Middle frontal gyrus (tissue), 1 donor: ENCODE measurements around the gene BNC2.

Experiments
- DNase-seq: peaks from one replicate; pipeline ENCODE4 v3.0.0-alpha.2; 2015; ENCODE audit warnings: low spot score; ENCODE audit errors: extremely low spot score

The BNC2 gene

GRCh38 chr9:16371306-16371705 is 499.2 kb downstream of the BNC2 start:
- no peak for DNase-seq

DNA sequence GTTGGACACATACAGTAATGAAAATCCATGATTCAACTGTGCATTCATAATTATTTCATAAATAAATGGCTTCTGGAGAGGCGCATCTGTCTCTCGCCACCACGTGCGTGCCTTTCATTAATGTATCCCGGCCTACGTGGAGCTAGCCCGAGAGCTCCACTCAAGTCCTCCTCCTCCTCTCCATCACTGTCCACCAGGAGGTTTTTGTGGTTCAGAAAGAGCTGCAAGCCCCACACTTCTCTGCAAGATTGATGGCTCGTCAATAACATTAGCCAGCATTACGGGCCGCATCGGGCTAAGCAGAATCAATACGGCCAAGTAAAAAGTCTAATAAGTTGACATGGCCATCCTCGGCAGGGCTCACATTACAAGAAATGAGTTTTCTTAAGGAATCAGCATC is 499.8 kb downstream of the BNC2 start:
- no peak for DNase-seq

GRCh38 chr9:16369427-16369826 is 501.0 kb downstream of the BNC2 start:
- DNase-seq: no peak

DNA sequence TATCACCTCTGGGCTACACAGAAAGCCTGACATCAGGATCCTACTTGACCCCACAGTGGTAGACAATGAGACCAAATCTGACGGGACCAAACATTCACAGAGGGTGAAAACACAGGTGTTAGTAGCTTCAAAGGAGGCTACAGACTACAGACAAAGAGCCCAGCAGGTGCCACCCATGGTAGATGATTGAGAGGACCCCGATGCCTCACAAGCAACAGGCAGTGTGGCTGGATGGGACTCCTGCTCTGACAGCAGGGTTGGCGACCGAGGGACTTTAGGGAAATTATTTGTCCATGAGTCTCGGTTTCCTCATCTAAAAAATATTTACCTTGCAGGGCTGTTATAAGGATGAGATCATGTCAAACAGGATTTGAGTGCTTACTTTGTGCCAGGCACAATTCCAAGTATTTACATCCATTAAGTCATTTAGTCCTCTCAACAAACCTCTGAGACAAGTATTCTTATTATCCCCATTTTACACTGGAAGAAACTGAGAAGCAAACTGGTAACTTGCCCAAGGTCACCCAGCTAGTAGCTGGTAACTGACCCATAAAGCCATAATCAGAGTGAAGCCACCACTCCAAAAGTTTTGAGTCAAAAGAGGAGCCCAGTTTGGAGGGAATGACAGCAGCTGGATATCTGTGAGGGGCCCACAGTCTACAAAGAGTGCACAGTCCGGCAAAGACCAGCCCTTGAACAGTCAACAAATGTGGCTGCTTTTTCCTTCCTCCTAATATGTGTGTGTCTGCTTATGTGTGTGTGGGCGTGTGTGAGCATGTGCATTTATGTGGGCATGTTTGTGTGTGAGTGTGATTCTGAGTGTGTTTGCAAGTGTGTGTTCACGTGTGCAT is 502.0 kb downstream of the BNC2 start:
- no peak for DNase-seq

DNA sequence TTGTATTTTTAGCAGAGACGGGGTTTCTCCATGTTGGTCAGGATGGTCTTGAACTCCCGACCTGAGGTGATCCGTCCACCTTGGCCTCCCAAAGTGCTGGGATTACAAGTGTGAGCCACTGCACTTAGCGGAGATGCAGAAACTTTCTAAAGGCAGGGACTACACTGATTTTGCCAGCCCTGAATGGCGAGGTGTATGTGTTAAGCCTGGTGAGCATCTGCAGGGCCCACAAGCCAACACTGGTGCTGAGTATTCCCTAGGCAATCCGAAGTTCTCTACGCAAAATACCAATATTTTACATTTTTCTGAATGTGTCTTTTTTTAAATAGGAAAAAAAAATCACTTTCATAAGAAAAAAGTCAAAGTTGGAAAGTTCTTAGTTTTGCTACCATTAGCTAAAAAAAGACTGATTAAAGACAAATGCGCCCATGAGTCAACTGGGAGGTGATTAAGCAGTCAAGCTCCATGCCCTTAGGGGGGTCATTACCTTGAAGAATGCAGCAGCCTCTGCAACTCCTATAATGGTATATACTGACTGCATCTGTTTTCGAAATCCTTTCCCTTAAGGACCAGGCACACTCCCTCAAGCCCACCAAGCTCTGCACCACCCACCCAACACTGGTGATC is 502.8 kb downstream of the BNC2 start:
- DNase-seq: no peak

DNA sequence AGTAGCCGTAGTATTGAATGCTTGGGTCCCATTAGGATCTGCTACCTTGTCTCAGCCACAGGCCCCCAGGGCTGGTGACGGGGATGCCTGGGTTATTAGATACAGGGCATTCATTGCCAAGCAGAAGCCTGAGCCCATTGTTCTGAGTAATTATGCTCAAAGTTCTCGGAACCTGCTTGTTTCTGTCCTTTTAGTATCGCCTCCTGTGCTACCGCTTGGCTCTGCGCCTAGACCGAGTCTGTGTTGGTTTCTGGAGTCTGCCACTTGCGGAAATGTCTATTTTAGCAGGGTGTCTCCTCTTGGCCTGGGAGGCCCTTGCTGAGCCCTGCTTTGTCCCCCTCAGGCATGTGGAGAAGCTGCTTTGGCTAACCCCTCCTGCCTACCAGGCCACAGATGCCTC is 506.1 kb downstream of the BNC2 start:
- DNase-seq: no peak

- no peak for DNase-seq
Measured at GRCh38 chr9:16363916-16364315, 506.6 kb downstream of the BNC2 start.

- DNase-seq: no peak
Measured at GRCh38 chr9:16363073-16363781, 507.2 kb downstream of the BNC2 start.

- no peak for DNase-seq
Measured at GRCh38 chr9:16361939-16362338, 508.5 kb downstream of the BNC2 start.

DNA sequence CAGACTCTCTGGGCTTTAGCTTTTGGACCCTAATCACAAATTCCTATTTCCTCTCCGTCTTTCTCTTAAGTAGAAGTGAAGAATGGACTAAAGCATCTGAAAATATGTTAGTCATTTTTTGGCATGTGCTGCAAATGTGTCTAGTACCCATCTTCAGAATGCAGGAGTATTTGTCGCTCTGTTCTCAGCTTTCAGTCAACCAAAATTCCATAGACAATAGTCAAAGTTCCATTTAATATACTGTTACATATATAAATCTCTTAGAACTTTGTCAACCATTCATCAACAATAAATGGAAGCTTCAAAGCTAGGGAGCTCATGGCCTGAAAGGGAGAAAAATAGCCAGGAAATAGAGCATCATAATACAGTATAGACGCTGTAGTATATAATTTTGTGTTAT is 509.4 kb downstream of the BNC2 start:
- no peak for DNase-seq

GRCh38 chr9:16360247-16360646 is 510.2 kb downstream of the BNC2 start:
- DNase-seq: no peak
